ENCODE measurements around the gene SRCAP. TPM values are rescaled to one million over a fixed set of nuclear protein-coding genes. Genes with fewer than 3 reads are reported as not detected.

Gene SRCAP
- total RNA-seq, 1 experiment from 2014 or later, result 58.5 TPM

- Mint-ChIP-seq H3K9me3 (no peaks in the 10 kb centered on the region), H3K4me3 (no peak overlapping the region), H3K27me3 (ENCODE audit: low read depth) (no peaks in the 10 kb centered on the region; the same call in 1 of the 2 replicates), H3K27ac (no peak overlapping the region), H3K4me1 (peaks cover 14% of the 10 kb centered on the region), H3K36me3 (peaks cover 56% of the 10 kb centered on the region)
- ChIA-PET CTCF (no interaction called here), POLR2A (interaction anchor here (1.0 kb wide), 1 partner anchor 11 kb away, joined by 3 read pairs; the partner anchor contains the start of gene PHKG2)
- ATAC-seq (no peak), DNase-seq (ENCODE audit: low spot score) (no peak)
- no peak for TF ChIP-seq FOXJ3 (CRISPR knock-in tag; IDR thresholded peaks at IDR 0.05; ENCODE audit: borderline replicate concordance)
- no peak for TF ChIP-seq ERG (CRISPR knock-in tag; IDR thresholded peaks at IDR 0.05)
- TF ChIP-seq ZNF281 (CRISPR knock-in tag; IDR thresholded peaks at IDR 0.05), result no peak
- TF ChIP-seq GRHL2 (CRISPR knock-in tag; IDR thresholded peaks at IDR 0.05; ENCODE audit: insufficient replicate concordance, severe bottlenecking), result no peak
- TF ChIP-seq ZNF423 (CRISPR knock-in tag; IDR thresholded peaks at IDR 0.05), result no peak
- TF ChIP-seq FOXP1 (CRISPR knock-in tag; IDR thresholded peaks at IDR 0.05; ENCODE audit: borderline replicate concordance), result no peak
- no peak for TF ChIP-seq JUN (CRISPR knock-in tag; IDR thresholded peaks at IDR 0.05)
Observed at GRCh38 chr16:30736995-30737793, 38.2 kb downstream of the SRCAP start.

- H3K27me3 Mint-ChIP-seq (ENCODE audit: low read depth), result no peaks in the 10 kb centered on the region; the same call in 1 of the 2 replicates
- H3K4me3 Mint-ChIP-seq, result no peak overlapping the region
- TF ChIP-seq FOXJ3 (CRISPR knock-in tag; IDR thresholded peaks at IDR 0.05; ENCODE audit: borderline replicate concordance) (no peak), TP53 (CRISPR knock-in tag; IDR thresholded peaks at IDR 0.05) (no peak), ATF2 (CRISPR knock-in tag; IDR thresholded peaks at IDR 0.05; ENCODE audit: borderline replicate concordance, low read depth) (no peak), ATF1 (CRISPR knock-in tag; IDR thresholded peaks at IDR 0.05) (no peak), ZNF121 (CRISPR knock-in tag; IDR thresholded peaks at IDR 0.05) (no peak), ZNF281 (CRISPR knock-in tag; IDR thresholded peaks at IDR 0.05) (no peak), ESRRA (CRISPR knock-in tag; IDR thresholded peaks at IDR 0.05; ENCODE audit: borderline replicate concordance) (no peak)
- ChIA-PET POLR2A (no interaction called here), CTCF (no interaction called here)
- no peak overlapping the region for H3K27ac Mint-ChIP-seq
- no peak for ATAC-seq
- peaks cover 55% of the 10 kb centered on the region for H3K36me3 Mint-ChIP-seq
- peaks cover 14% of the 10 kb centered on the region for H3K4me1 Mint-ChIP-seq
- DNase-seq (ENCODE audit: low spot score), result no peak
- no peaks in the 10 kb centered on the region for H3K9me3 Mint-ChIP-seq
Observed at GRCh38 chr16:30737794-30738648, 39.0 kb downstream of the SRCAP start.

Measured in WTC11 (cell line).